GM12864 (cell line): ENCODE data around the gene KLHL9.

Experiments used
- DNase-seq: peaks from one replicate; pipeline ENCODE4 v3.0.0-alpha.2; 2011; ENCODE audit warnings: low read depth
- H3K4me3 ChIP-seq: 2 replicates; pipeline ENCODE4 v1.5.1; 2011; ENCODE audit warnings: mild to moderate bottlenecking, low read depth, low read length, control low read depth
- TF ChIP-seq, protein P1 (sequence below): IDR thresholded peaks from 2 replicates; pipeline ENCODE4 v1.5.1; 2011; ENCODE audit warnings: low read depth, mild to moderate bottlenecking, moderate library complexity, low read length, control low read depth, inconsistent platforms; ENCODE audit errors: missing control alignments

KLHL9 gene

DNA sequence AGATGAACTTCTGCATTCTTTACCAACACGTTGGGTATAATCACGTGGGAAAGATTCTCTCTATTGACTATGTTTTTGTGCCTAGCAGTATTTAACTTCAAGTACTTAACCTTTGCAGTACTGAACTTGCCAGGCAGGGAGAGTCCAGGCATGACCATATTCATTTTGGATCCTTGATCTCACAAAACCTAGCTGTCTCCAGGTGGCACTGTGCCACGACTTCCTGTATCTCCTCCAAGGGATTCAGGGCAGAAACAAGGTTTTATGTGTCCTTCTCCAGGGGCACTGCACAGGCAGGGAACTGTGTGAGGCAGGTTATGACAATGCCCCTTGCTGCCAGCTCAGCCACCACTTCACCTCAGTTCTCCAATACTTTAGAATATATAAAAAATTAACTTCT, 18.3 kb downstream of the KLHL9 start:
- no peak for DNase-seq
- H3K4me3 ChIP-seq: no peak overlapping the region
- TF ChIP-seq, protein P1, sequence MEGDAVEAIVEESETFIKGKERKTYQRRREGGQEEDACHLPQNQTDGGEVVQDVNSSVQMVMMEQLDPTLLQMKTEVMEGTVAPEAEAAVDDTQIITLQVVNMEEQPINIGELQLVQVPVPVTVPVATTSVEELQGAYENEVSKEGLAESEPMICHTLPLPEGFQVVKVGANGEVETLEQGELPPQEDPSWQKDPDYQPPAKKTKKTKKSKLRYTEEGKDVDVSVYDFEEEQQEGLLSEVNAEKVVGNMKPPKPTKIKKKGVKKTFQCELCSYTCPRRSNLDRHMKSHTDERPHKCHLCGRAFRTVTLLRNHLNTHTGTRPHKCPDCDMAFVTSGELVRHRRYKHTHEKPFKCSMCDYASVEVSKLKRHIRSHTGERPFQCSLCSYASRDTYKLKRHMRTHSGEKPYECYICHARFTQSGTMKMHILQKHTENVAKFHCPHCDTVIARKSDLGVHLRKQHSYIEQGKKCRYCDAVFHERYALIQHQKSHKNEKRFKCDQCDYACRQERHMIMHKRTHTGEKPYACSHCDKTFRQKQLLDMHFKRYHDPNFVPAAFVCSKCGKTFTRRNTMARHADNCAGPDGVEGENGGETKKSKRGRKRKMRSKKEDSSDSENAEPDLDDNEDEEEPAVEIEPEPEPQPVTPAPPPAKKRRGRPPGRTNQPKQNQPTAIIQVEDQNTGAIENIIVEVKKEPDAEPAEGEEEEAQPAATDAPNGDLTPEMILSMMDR: no peak

DNA sequence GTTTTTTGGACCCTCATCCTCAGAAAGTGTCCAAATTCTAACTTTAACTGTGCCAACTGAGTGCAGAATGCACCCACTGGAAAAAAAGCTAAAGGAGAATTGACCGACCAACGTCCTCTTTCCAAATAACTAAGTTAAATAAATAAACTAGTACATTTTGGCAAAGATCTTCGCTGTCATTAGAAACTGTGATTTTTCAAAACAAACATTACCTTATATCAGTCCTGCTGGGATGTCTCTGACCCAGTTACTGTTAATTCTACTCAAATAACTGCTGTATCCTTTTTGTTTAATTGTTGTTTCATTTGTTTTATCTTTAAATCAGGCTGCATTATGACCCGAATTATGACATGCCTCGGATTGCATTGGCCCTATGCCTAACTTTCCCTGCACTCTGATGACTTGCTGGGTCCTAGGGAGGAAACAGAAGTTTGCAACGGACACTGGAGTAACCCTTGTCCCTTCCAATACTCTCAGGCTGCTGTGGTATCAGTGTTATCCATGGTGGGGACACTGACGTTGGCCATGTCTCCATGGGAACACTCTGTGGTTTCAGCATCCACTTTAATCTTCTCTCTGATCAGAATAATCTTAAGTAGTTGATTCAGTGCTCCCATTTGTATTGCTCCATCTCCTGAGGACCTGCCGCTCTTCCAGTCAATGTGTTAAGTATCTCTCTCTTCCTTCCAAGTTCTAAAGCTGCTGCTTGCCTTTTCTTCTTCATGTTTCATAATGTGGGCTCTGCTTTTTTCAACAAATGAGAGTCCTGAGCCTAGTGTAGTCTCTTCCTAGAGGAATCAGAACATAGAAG, 19.0 kb downstream of the KLHL9 start:
- no peak for DNase-seq
- H3K4me3 ChIP-seq: no peak overlapping the region
- TF ChIP-seq, protein P1: no peak

DNA sequence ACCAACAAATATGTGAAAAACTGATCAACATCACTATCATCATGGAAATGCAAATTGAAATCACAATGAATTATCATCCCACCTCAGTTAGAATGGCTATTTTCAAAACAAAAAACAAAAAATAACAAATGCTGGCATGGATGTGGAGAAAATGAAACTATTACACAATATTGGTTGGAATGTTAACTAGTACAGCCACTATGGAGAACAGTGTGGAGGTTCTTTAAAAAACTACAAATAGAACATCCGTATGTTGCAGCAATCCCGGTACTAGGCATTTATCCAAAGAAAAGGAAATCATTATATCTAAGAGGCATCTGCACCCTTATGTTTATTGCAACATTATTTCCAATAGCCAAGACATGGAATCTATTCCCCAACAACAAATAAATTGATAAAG, 21.1 kb downstream of the KLHL9 start:
- TF ChIP-seq, protein P1: no peak
- no peak for DNase-seq
- no peak overlapping the region for H3K4me3 ChIP-seq

DNA sequence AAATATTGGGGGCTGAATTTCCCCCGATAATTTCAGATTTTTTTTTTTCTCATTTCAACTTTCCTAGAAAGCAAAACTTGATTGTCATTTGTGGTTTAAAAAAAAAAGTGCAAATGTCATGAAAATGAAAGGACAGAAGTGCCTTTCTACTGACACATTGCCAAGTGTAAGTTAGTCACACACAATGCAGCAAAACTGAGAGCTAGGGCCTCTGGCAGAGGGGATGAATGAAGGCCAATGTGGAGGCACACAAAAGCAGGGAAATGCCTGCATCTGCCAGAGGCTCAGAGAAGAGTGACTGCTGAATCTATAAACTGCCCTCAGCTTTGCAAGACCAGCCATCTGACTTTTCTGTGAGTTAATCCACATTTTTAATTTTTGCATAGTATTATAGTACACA, 23.3 kb downstream of the KLHL9 start:
- DNase-seq: no peak
- H3K4me3 ChIP-seq: no peak overlapping the region
- TF ChIP-seq, protein P1: no peak

DNA sequence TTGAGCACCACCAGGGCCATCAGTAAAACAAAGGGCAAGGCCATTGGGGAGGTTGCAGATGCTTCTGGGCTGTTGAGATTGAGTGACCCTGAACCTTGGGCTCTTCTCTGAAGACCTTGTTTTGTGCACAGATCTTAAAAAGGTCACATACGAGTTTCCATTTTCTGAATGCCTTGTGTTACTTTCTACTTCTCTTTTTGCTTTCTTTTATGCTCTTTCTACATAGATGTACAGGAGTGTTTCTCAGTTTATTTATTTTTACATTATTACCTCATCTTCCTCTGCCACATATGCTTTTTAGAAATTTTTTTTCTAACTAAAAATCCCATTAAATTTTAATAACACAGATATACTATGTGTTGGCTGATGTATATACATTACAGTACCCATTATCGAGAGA, 30.0 kb downstream of the KLHL9 start, which contains the start of gene IFNA5:
IFNA5 (minus strand) TSS at position 101 of the 400 bp plus-strand sequence; CDS start at position 44, 57 bp downstream.
- TF ChIP-seq, protein P1: no peak
- H3K4me3 ChIP-seq: no peak within 1 kb of the TSS
- DNase-seq: no peak

DNA sequence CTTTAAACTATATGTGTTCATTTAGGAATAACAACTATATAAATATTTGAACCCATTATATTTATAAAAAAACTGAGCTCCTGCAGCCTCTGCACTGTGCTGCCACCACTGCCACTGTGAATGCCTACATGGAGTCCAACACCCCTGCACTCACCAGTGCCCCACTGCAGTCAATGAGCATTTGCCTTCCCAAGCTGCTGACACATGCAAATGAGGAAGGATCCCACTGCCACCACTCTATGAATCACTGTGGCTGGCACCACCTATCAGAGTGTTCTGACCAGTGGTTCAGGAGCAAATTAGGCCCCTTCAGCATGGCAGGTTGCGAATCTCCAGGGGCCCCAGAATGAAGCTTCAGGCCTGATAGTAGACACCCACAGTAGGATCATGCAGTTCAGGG, 39.2 kb downstream of the KLHL9 start:
- no peak for DNase-seq
- no peak overlapping the region for H3K4me3 ChIP-seq
- TF ChIP-seq, protein P1: no peak

DNA sequence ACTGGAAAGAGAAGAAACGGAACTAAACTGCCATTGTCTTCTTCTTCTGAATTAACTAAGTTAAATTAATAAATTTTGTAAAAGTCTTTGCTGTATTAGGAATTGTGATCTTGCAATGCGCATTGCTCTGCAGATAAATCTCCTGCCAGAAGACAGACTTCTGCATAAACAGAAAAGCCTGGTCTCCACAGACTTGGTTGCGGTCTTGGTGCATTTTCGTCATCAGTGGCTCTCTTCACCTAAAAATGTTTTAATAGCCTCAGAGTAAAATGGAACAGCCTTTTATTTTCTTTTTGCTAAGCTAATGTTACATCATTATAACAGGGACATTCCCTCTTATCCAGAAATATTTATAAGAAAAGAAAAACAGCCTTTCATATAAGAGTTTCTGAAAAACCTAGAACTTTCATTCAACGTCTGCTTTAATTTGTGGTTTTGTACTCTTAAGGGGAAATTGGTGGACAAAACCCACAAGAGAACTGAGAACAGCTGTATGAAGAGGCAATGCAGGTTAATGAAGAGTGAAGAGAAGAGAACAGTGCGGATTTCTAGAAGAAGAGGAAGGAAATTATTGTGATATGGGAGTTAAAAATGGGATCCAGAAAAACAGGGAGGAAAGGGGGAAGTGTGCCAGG, 40.2 kb downstream of the KLHL9 start:
- DNase-seq: no peak

More for the DNA sequence above, 40.2 kb downstream of the KLHL9 start:
- TF ChIP-seq, protein P1: no peak
- no peak overlapping the region for H3K4me3 ChIP-seq
